K562 treated with DMSO at 1 percent for 12 hours (cell line): ENCODE measurements around the gene UROC1. TPM values are rescaled to one million over a fixed set of nuclear protein-coding genes. Genes with fewer than 3 reads are reported as not detected.

Source experiments
- total RNA-seq: library from RNA; unstranded; fragments of 300-600 nt; gene quantifications from 2 replicates; pipeline ENCODE4 v1.2.3, GENCODE V29; 2022; ENCODE audit not compliant: insufficient read depth

The UROC1 gene
- total RNA-seq, result not detected in 2 replicates

DNA sequence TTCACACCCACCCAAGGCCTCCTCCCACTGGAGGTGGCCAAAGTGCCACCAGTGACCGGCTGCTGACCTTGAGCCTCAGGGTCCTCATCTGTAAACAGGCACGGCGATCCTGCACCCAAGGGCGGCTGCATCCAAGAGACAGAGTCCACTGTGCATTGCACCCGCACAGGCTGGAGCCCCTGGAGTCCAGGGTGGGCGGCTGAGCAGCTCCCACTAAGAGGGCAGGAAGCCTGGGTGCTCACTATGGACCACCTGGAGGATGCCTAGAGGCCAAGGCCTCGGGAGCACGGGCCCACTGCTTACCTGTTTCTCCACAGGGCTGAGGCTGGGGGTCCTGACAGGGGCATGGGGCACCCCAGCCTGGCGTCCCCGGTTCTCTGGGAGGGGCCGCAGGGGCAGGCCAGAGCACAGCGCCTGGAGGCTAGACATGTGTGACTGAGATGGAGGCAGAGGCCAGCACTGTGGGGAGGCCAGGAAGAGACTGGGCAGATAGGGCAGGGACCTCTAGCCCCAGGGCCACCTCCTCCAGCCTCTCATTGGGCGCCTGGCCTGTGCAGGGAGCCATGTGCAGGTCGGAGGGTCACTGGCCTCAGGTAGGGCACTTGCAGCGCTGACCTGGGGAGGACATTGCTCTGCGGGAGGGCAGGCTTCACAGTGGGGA is at the start of gene UROC1:
Gene UROC1 (minus strand): TSS at position 483 of the 661 bp plus-strand sequence. CDS start 54 bp downstream, at position 429.

DNA sequence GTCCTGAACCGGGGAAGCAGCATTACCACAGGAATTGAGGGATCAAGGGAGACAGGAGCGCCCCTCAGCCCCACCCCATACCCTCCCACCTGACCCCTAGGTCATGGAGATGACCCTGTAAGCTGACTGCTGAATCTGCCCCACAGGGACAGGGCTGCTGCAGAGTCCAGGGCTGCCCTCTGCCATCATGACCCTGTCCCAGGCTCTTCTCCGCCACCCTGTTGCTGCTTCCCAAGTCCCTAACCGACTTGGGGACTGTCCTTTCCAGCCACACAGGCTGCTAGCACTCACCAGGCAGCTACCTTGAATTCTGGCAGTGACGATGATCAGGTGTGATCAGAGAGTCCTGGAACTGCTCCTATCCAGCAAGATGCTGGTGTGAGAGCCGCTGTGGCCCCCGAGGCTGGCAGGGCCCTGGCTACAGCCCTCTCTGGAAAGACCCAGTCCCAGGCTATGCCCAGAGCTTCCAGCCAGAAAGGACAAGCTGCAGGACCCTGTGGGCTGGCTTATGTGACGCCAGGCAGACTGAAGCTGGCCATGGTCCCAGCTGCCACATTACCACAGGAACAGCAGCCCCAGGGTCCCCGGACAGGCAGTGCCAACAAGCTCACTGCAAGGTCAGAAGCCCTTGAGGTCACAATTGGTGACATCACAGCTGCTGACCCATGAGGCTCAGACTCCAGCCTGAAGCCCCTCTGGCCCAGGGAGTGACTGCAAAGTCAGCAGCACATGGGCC is 40.9 kb upstream of the UROC1 start, which contains the start of gene C3orf22:
Gene C3orf22 (minus strand): TSS at position 597 of the 736 bp plus-strand sequence. CDS start 5,542 bp downstream, outside the sequence.

DNA sequence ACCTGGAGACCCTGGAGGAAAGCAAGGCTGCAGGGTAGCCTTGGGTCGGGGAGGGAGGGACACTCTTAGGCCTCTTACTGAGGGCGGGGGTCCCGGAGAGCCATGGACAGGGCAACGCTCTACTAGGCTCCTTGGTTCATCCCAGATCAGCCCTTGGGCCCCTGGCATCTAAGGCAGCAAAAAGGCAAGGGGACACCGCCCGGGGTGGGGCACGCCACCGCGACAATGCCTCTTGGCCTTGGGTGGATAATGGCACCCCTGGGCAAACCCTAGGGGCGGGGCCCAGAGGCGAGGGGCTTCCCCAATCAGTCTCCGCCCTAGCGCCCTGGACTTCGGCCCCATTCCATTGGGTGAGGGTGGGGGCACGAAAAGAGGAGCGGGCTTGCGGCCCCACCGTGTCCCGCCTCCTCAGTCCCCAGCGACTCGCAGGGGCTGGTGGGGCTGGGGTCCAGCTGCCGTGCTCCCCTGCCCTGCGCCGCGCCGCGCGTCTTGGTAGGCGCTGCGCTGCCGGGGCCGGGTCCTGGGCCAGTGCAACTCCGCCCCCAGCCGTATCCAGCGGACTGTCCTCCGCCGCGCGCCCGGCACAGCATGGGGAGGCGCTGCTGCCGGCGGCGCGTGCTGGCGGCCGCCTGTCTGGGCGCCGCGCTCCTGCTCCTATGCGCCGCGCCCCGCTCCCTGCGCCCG is 6.3 kb upstream of the UROC1 start, which contains the start of gene CHST13:
Gene CHST13 (plus strand): TSS at position 411 of the 684 bp plus-strand sequence. CDS start 178 bp downstream, at position 589.

DNA sequence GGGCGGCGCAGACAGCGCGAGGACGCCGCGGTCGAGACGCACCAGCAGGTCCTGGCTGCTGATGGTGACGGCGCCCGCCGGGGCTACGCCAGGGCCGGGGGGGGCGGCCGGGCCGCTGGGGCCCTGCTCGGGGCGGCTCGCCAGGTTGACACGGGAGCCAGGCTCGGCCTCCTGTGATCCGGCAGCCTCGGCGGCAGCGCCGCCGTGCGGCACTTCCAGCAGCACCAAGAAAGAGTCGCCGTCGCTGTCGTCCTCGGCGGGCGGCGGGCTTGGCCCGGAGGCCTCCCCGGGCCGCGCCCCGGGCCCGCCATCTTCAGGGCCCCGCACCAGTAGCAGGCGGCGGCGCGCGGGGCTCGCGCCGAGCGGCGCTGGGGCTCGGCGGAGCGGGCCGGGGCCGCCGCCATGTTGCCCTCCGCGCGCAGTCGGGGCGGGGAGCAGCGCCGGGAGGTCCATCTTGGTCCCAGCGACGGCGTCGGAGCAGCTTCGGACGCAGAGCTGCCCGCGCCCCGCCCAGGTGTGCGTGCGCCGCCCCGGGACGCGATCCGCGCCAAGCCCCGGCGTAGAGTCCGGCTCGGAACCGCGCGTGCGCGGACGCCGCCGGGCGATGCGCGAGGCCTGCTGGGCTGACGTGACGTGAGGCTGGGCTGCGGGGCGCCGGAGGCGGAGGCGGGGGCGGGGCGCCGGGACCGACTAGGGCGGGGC is 42.0 kb downstream of the UROC1 start, which contains the start of gene ZXDC:
Gene ZXDC (minus strand): TSS at position 479 of the 702 bp plus-strand sequence. CDS start 26 bp downstream, at position 453.

Other genes starting within 250 kb of the UROC1 start
- gene KLF15, start 160.4 kb downstream of the UROC1 start, total RNA-seq, result 0.56 TPM in 1 of 2 replicates, not detected in the other
- not detected in 2 replicates for gene CFAP100, start 122.9 kb downstream of the UROC1 start, total RNA-seq
- 8.9 and 27.0 TPM in 2 replicates for gene ZXDC, start 41.9 kb downstream of the UROC1 start, total RNA-seq
- not detected in 2 replicates for gene CHST13, start 6.4 kb upstream of the UROC1 start, total RNA-seq
- not detected in 2 replicates for gene C3orf22, start 41.2 kb upstream of the UROC1 start, total RNA-seq
- gene TXNRD3, start 137.4 kb upstream of the UROC1 start, total RNA-seq, result 1.3 and 2.2 TPM in 2 replicates
- gene CHCHD6, start 186.5 kb upstream of the UROC1 start, total RNA-seq, result 200 and 306 TPM in 2 replicates